SK-N-SH (cell line): ENCODE data around the gene TTC7B. TPM values are rescaled to one million over a fixed set of nuclear protein-coding genes. Genes with fewer than 3 reads are reported as not detected.

Experiments used
- CTCF ChIA-PET: fragments of 300-600, 350-600 bp; formaldehyde crosslinking; extraction: SDS; loops from one replicate; lab custom pipeline; 2021; lab: Yijun Ruan, JAX
- POLR2A ChIA-PET: fragments of 350-600 bp; sonication (Branson Sonifier 250); formaldehyde crosslinking; extraction: SDS; loops from one replicate; lab custom pipeline; 2020; ENCODE audit warnings: antibody characterized with exemption, inconsistent platforms; lab: Yijun Ruan, JAX
- DNase-seq: peaks from one replicate; pipeline ENCODE4 v3.0.0; 2012
- H2AFZ ChIP-seq: fragments of 200-600 bp; sonication (generic); 2 replicates; pipeline ENCODE4 v1.8.1; 2016; ENCODE audit warnings: antibody characterized with exemption, mild to moderate bottlenecking, low read depth
- H3F3A ChIP-seq: fragments of 200-600 bp; sonication (generic); replicated peaks from 2 replicates; pipeline ENCODE3; 2016; ENCODE audit warnings: antibody characterized with exemption, mild to moderate bottlenecking; ENCODE audit not compliant: insufficient read depth
- H3K27ac ChIP-seq, 2 experiments: fragments of 200-500 bp in 1 of 2; fragments of 200-600 bp in 1 of 2; sonication (Bioruptor generic) in 1 of 2; sonication (generic), shearing (Covaris generic) in 1 of 2; 2 replicates each; pipeline versions ENCODE4 v1.5.1 to v1.6.1; 2014 to 2016; ENCODE audit warnings: low read depth in 2 of 2, inconsistent platforms in 1 of 2, low read length in 1 of 2, mild to moderate bottlenecking in 1 of 2, mixed read lengths in 1 of 2
- H3K27me3 ChIP-seq: fragments of 200-600 bp; sonication (generic), shearing (Covaris generic); 2 replicates; pipeline ENCODE4 v1.6.1; 2016; ENCODE audit warnings: mixed run types; ENCODE audit not compliant: insufficient read depth
- H3K36me3 ChIP-seq, 2 experiments: fragments of 200-500 bp in 1 of 2; fragments of 200-600 bp in 1 of 2; sonication (Bioruptor generic) in 1 of 2; sonication (generic) in 1 of 2; replicated peaks in 1 of 2; 2 replicates each; pipeline versions ENCODE3 to v1.5.1; 2014 to 2016; ENCODE audit warnings: low read length in 1 of 2, mild to moderate bottlenecking in 1 of 2; ENCODE audit not compliant: insufficient read depth in 2 of 2, control insufficient read depth in 1 of 2
- H3K4me1 ChIP-seq, 2 experiments: fragments of 200-500 bp in 1 of 2; fragments of 200-600 bp in 1 of 2; sonication (Bioruptor generic) in 1 of 2; sonication (generic), shearing (Covaris generic) in 1 of 2; 2 replicates each; pipeline versions ENCODE4 v1.5.1 to v1.6.1; 2014 to 2016; ENCODE audit warnings: low read depth in 1 of 2, low read length in 1 of 2, mixed run types in 1 of 2; ENCODE audit not compliant: insufficient read depth in 2 of 2, control insufficient read depth in 1 of 2
- H3K4me2 ChIP-seq: fragments of 200-600 bp; sonication (generic), shearing (Covaris generic); 2 replicates; pipeline ENCODE4 v1.6.1; 2017; ENCODE audit warnings: mixed run types
- H3K4me3 ChIP-seq, 2 experiments: fragments of 200-500 bp in 1 of 2; fragments of 200-600 bp in 1 of 2; sonication (Bioruptor generic) in 1 of 2; sonication (generic), shearing (Covaris generic) in 1 of 2; 2 replicates each; pipeline versions ENCODE4 v1.5.1 to v1.8.1; 2014 to 2016; ENCODE audit warnings: low read depth in 2 of 2, inconsistent platforms in 1 of 2, low read length in 1 of 2, mild to moderate bottlenecking in 1 of 2, mixed read lengths in 1 of 2, moderate library complexity in 1 of 2
- H3K79me2 ChIP-seq: fragments of 200-600 bp; sonication (generic); 2 replicates; pipeline ENCODE4 v1.8.1; 2017; ENCODE audit warnings: mild to moderate bottlenecking; ENCODE audit not compliant: insufficient read depth
- H3K9ac ChIP-seq: fragments of 200-600 bp; sonication (generic); 2 replicates; pipeline ENCODE4 v1.6.1; 2017; ENCODE audit warnings: mixed run types
- H3K9me2 ChIP-seq: fragments of 200-600 bp; sonication (generic); 2 replicates; pipeline ENCODE4 v1.6.1; 2017; ENCODE audit warnings: mixed run types
- H3K9me3 ChIP-seq: fragments of 200-600 bp; sonication (generic); 2 replicates; pipeline ENCODE4 v1.6.1; 2017; ENCODE audit warnings: mixed run types, mild to moderate bottlenecking, moderate library complexity
- H4K20me1 ChIP-seq: fragments of 200-600 bp; sonication (generic); 2 replicates; pipeline ENCODE4 v1.6.1; 2017; ENCODE audit warnings: mild to moderate bottlenecking, mixed run types; ENCODE audit not compliant: insufficient read depth
- CTCF ChIP-seq: fragments of 200-600 bp; sonication (generic); IDR thresholded peaks from 2 replicates; pipeline ENCODE4 v1.6.1; 2017; ENCODE audit warnings: antibody characterized with exemption, mild to moderate bottlenecking, moderate library complexity
- EP300 ChIP-seq, 2 experiments: IDR thresholded peaks; 2 replicates each; pipeline versions ENCODE4 v1.4.0 to v1.6.1; 2012; ENCODE audit warnings: borderline replicate concordance in 1 of 2, low read depth in 1 of 2, low read length in 1 of 2
- FOXM1 ChIP-seq: IDR thresholded peaks from 2 replicates; pipeline ENCODE4 v1.4.0; 2012; ENCODE audit warnings: low read depth, mild to moderate bottlenecking
- JUND ChIP-seq: IDR thresholded peaks from 2 replicates; pipeline ENCODE4 v1.4.0; 2012
- POLR2AphosphoS5 ChIP-seq: IDR thresholded peaks from 2 replicates; pipeline ENCODE4 v1.6.1; 2012; ENCODE audit warnings: low read depth, low read length
- REST ChIP-seq: IDR thresholded peaks from 2 replicates; pipeline ENCODE4 v1.6.1; 2012; ENCODE audit warnings: mild to moderate bottlenecking, low read depth, low read length, moderate library complexity
- TEAD4 ChIP-seq: IDR thresholded peaks from 2 replicates; pipeline ENCODE4 v1.4.0; 2012; ENCODE audit warnings: mild to moderate bottlenecking, borderline replicate concordance; ENCODE audit not compliant: insufficient read depth
- YY1 ChIP-seq: IDR thresholded peaks from 2 replicates; pipeline ENCODE4 v1.4.0; 2012; ENCODE audit warnings: low read depth, mild to moderate bottlenecking
- WGBS: methylation state at CpG from one replicate; pipeline ENCODE4 v1.1.6; 2017; ENCODE audit warnings: low lambda C conversion rate; 5-methylcytosine and 5-hydroxymethylcytosine counted together
- polyA plus RNA-seq, 3 experiments: library from polyadenylated mRNA; depleted of rRNA; stranded (reverse); fragments of >200 nt; gene quantifications; 2 replicates each; pipeline ENCODE4 v1.2.3, GENCODE V29; 2012
- TF ChIP-seq, protein P1 (sequence below): IDR thresholded peaks from 2 replicates; pipeline ENCODE4 v1.4.0; 2012; ENCODE audit warnings: low read depth, borderline replicate concordance
- TF ChIP-seq, protein P2 (sequence below): IDR thresholded peaks from 2 replicates; pipeline ENCODE4; 2012

The TTC7B gene
- polyA plus RNA-seq, 1 of the 3 experiments (the other 2 are of a cell fraction), result 43.1 TPM

- peaks cover 0 to 5% of the 10 kb centered on the region in 2 experiments for H3K36me3 ChIP-seq
- WGBS, result 67% methylated on average over 5 of the region's 5 CpGs
- no peak for DNase-seq
- no peaks in the 10 kb centered on the region for H3K27me3 ChIP-seq
- H4K20me1 ChIP-seq, result no peaks in the 10 kb centered on the region
- no peak overlapping the region for H2AFZ ChIP-seq
- no peak overlapping the region for H3K9ac ChIP-seq
- H3K4me3 ChIP-seq, result no peak overlapping the region
- H3K79me2 ChIP-seq, result no peaks in the 10 kb centered on the region
- TF ChIP-seq EP300 (IDR thresholded peaks at IDR 0.05; ENCODE audit: borderline replicate concordance in 1 of 2, low read depth in 1 of 2, low read length in 1 of 2) (no peak), FOXM1 (no peak), POLR2AphosphoS5 (no peak), JUND (no peak), REST (no peak), TEAD4 (no peak), YY1 (no peak), CTCF (no peak)
- TF ChIP-seq, protein P1, sequence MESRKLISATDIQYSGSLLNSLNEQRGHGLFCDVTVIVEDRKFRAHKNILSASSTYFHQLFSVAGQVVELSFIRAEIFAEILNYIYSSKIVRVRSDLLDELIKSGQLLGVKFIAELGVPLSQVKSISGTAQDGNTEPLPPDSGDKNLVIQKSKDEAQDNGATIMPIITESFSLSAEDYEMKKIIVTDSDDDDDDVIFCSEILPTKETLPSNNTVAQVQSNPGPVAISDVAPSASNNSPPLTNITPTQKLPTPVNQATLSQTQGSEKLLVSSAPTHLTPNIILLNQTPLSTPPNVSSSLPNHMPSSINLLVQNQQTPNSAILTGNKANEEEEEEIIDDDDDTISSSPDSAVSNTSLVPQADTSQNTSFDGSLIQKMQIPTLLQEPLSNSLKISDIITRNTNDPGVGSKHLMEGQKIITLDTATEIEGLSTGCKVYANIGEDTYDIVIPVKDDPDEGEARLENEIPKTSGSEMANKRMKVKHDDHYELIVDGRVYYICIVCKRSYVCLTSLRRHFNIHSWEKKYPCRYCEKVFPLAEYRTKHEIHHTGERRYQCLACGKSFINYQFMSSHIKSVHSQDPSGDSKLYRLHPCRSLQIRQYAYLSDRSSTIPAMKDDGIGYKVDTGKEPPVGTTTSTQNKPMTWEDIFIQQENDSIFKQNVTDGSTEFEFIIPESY, result no peak
- TF ChIP-seq, protein P2, sequence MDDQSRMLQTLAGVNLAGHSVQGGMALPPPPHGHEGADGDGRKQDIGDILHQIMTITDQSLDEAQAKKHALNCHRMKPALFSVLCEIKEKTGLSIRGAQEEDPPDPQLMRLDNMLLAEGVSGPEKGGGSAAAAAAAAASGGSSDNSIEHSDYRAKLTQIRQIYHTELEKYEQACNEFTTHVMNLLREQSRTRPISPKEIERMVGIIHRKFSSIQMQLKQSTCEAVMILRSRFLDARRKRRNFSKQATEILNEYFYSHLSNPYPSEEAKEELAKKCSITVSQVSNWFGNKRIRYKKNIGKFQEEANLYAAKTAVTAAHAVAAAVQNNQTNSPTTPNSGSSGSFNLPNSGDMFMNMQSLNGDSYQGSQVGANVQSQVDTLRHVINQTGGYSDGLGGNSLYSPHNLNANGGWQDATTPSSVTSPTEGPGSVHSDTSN, result no peak
- H3K9me2 ChIP-seq, result no peaks in the 10 kb centered on the region
- H3K27ac ChIP-seq, result no peak overlapping the region
- POLR2A ChIA-PET, result no interaction called here
- CTCF ChIA-PET, result interaction anchor here (0.6 kb wide), 1 partner anchor 39 kb away, joined by 3 read pairs; no protein-coding TSS in a partner anchor
- H3F3A ChIP-seq, result no peaks in the 10 kb centered on the region
- H3K4me1 ChIP-seq, result peaks cover 0 to 5% of the 10 kb centered on the region in 2 experiments; a peak in 1 of 4 replicates
- H3K4me2 ChIP-seq, result no peak overlapping the region
- H3K9me3 ChIP-seq, result no peaks in the 10 kb centered on the region
Observed at GRCh38 chr14:90647473-90648005, 168.7 kb downstream of the TTC7B start.
